Thymus (tissue), 14 donors: Measurements from ENCODE around the gene FMNL2. TPM values are rescaled to one million over a fixed set of nuclear protein-coding genes. Genes with fewer than 3 reads are reported as not detected.
A peak's percentile ranks its signal among the peaks of the same experiment; 100 is the strongest.

Experiments
- DNase-seq, 9 donors: peaks; one replicate each; pipeline ENCODE4 v3.0.0-alpha.2; 2013; ENCODE audit warnings: low spot score in 9 of 9, low read depth in 6 of 9, missing footprints in 1 of 9
- H3K27ac ChIP-seq, 2 donors: one replicate each; pipeline ENCODE4 v1.5.1; 2013; ENCODE audit warnings: control low read depth in 1 of 2, low read depth in 1 of 2, low read length in 1 of 2, mild to moderate bottlenecking in 1 of 2, moderate library complexity in 1 of 2
- H3K27me3 ChIP-seq, 2 donors: one replicate each; pipeline ENCODE4 v1.5.1; 2013; ENCODE audit warnings: low read length in 1 of 2; ENCODE audit not compliant: control insufficient read depth in 2 of 2, insufficient read depth in 1 of 2
- H3K36me3 ChIP-seq, 2 donors: one replicate each; pipeline ENCODE4 v1.5.1; 2013; ENCODE audit warnings: low read length in 1 of 2, mild to moderate bottlenecking in 1 of 2, moderate library complexity in 1 of 2; ENCODE audit not compliant: control insufficient read depth in 2 of 2, insufficient read depth in 2 of 2
- H3K4me1 ChIP-seq, 2 donors: one replicate each; pipeline ENCODE4 v1.5.1; 2013; ENCODE audit warnings: low read length in 2 of 2; ENCODE audit not compliant: control insufficient read depth in 2 of 2, insufficient read depth in 2 of 2
- H3K4me3 ChIP-seq, 2 donors: one replicate each; pipeline ENCODE4 v1.5.1; 2013; ENCODE audit warnings: low read length in 2 of 2, control low read depth in 1 of 2, mild to moderate bottlenecking in 1 of 2
- H3K9me3 ChIP-seq, 2 donors: one replicate each; pipeline ENCODE4 v1.5.1; 2013; ENCODE audit warnings: low read length in 1 of 2, mild to moderate bottlenecking in 1 of 2; ENCODE audit not compliant: control insufficient read depth in 2 of 2, insufficient read depth in 1 of 2
- WGBS: extraction: QIAGEN DNeasy Blood & Tissue Kit; methylation state at CpG from one replicate; pipeline ENCODE4 v1.1.7; 2013; 5-methylcytosine and 5-hydroxymethylcytosine counted together
- long read RNA-seq, 10 donors: transcript quantifications; one replicate each; lab custom pipeline, GENCODE V29; 2026
- polyA plus RNA-seq: library from polyadenylated mRNA; stranded (reverse); fragments of 200-250 nt; gene quantifications from one replicate; pipeline ENCODE4 v1.2.3, GENCODE V29; 2013
- total RNA-seq: library from RNA; stranded (reverse); fragments of 120-200 nt; gene quantifications from one replicate; pipeline ENCODE4 v1.2.4, GENCODE V29; 2013
- donor health status: healthy.

The FMNL2 gene
- total RNA-seq (18.9 TPM), polyA plus RNA-seq (61.3 TPM)
- long read RNA-seq, donor 1 = 0 reads
- long read RNA-seq, donor 2, full-length matches to known transcripts = 2 of 435 reads
- long read RNA-seq, donor 2, partial matches to known transcripts = 410 of 435 reads
- long read RNA-seq, donor 2, other reads (novel, unspliced or antisense) = 23 of 435 reads
- long read RNA-seq, donor 3, partial matches to known transcripts = 113 of 113 reads
- long read RNA-seq, donor 3, other reads (novel, unspliced or antisense) = 0 of 113 reads
- long read RNA-seq, donor 4, partial matches to known transcripts = 7 of 7 reads
- long read RNA-seq, donor 4, other reads (novel, unspliced or antisense) = 0 of 7 reads
- long read RNA-seq, donor 5, full-length matches to known transcripts = 2 of 181 reads
- long read RNA-seq, donor 5, partial matches to known transcripts = 174 of 181 reads
- long read RNA-seq, donor 5, other reads (novel, unspliced or antisense) = 5 of 181 reads
- long read RNA-seq, donor 6, partial matches to known transcripts = 7 of 8 reads
- long read RNA-seq, donor 6, other reads (novel, unspliced or antisense) = 0 of 8 reads
- long read RNA-seq, donor 7, partial matches to known transcripts = 112 of 123 reads
- long read RNA-seq, donor 7, other reads (novel, unspliced or antisense) = 11 of 123 reads
- long read RNA-seq, donor 8 = 0 reads
- long read RNA-seq, donor 9, full-length matches to known transcripts = 1 of 54 reads
- long read RNA-seq, donor 9, partial matches to known transcripts = 53 of 54 reads
- long read RNA-seq, donor 9, other reads (novel, unspliced or antisense) = 0 of 54 reads
- long read RNA-seq, donor 10 = 0 reads

DNA sequence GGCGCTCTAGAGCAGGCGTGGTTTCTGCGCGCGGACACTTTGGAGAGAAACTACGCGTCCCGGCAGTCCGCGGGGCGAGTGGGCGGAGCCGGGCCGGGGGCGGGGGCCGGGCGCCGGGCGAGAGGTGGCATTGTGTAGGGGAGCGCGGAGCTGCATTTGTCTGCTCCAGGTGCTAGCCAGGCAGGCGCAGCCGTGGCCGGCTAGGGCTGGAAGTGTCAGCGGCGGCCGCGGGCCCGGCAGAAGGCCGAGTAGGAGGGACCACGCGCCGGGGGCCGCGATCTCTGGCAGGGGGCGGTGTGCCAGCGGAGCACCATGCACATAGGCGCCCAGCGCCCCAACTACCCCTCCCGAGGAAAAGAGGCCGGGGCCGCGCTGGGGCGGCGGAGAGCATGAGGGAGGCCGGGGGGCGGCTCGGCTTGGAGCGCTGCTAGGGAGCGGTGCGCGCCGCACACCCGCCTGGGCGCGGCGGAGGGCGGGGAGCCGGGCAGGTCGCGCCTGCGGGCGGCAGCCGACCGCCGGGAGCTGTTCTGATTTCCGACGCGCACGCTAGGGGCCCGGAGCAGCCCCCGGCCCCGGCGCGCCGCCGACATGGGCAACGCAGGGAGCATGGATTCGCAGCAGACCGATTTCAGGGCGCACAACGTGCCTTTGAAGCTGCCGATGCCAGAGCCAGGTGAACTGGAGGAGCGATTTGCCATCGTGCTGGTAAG, at the start of gene FMNL2:
Gene FMNL2 (plus strand): TSS at position 159 of the 710 bp plus-strand sequence.
- H3K36me3 ChIP-seq = no peaks in the 10 kb centered on the region
- H3K4me1 ChIP-seq = peaks cover 0 to 3% of the 10 kb centered on the region in 2 donors
- H3K27ac ChIP-seq = peak within 1 kb of the TSS in 1 of 2 donors; percentile 75
- no peaks in the 10 kb centered on the region for H3K9me3 ChIP-seq
- H3K27me3 ChIP-seq = peaks cover 29 to 56% of the 10 kb centered on the region in 2 donors
- peak in 8 of 9 donors; percentile 20 to 76 (median 50) for DNase-seq
- peak within 1 kb of the TSS; percentile 50 to 68 for H3K4me3 ChIP-seq
- WGBS = under 1% methylated on average over 85 of the region's 85 CpGs

GRCh38 chr2:152292991-152293390, 42.0 kb upstream of the FMNL2 start:
- H3K9me3 ChIP-seq = no peaks in the 10 kb centered on the region
- no peaks in the 10 kb centered on the region for H3K4me1 ChIP-seq
- H3K4me3 ChIP-seq = no peak overlapping the region
- no peaks in the 10 kb centered on the region for H3K36me3 ChIP-seq
- H3K27me3 ChIP-seq = no peaks in the 10 kb centered on the region
- DNase-seq = no peak
- no peak overlapping the region for H3K27ac ChIP-seq

GRCh38 chr2:152297715-152298114, 37.3 kb upstream of the FMNL2 start:
- Histone ChIP-seq H3K27me3 (no peaks in the 10 kb centered on the region), H3K36me3 (no peaks in the 10 kb centered on the region), H3K4me3 (no peak overlapping the region), H3K9me3 (no peaks in the 10 kb centered on the region), H3K27ac (no peak overlapping the region), H3K4me1 (no peaks in the 10 kb centered on the region)
- 98% methylated on average over 2 of the region's 2 CpGs for WGBS
- DNase-seq = no peak

GRCh38 chr2:152298754-152299153, 36.2 kb upstream of the FMNL2 start:
- Histone ChIP-seq H3K27ac (no peak overlapping the region), H3K9me3 (no peaks in the 10 kb centered on the region), H3K4me1 (no peaks in the 10 kb centered on the region), H3K36me3 (no peaks in the 10 kb centered on the region), H3K27me3 (no peaks in the 10 kb centered on the region), H3K4me3 (no peak overlapping the region)
- no peak for DNase-seq
- WGBS = 89% methylated on average over 1 of the region's 1 CpG

DNA sequence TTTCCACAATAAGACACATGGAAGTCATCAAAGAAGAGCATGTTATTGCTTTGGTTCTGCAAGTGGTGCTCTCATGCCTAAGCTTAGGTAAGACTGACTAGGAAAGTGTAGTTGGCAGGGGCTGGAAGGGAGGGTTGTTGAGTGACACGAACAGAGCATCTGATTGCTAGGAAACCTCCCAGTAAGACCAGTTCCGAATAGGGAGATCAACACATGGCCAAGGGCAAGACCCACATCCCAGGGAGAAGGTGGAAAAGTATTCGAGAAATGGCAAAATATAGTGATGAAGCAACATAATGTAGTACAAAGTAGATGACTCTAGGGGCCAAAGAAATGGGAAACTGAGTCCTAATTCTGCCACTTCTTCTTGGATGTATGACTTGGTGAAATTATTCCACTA, 33.8 kb upstream of the FMNL2 start:
- Histone ChIP-seq H3K4me3 (no peak overlapping the region), H3K27ac (no peak overlapping the region), H3K9me3 (no peaks in the 10 kb centered on the region), H3K4me1 (no peaks in the 10 kb centered on the region), H3K27me3 (no peaks in the 10 kb centered on the region), H3K36me3 (no peaks in the 10 kb centered on the region)
- DNase-seq = no peak
- 95% methylated on average over 3 of the region's 3 CpGs for WGBS

GRCh38 chr2:152303951-152304350, 31.0 kb upstream of the FMNL2 start:
- WGBS = 92% methylated on average over 2 of the region's 2 CpGs

GRCh38 chr2:152304836-152305235, 30.1 kb upstream of the FMNL2 start:
- Histone ChIP-seq H3K4me1 (no peaks in the 10 kb centered on the region), H3K4me3 (no peak overlapping the region), H3K9me3 (no peaks in the 10 kb centered on the region), H3K27me3 (no peaks in the 10 kb centered on the region), H3K27ac (no peak overlapping the region), H3K36me3 (no peaks in the 10 kb centered on the region)
- DNase-seq = no peak
- 98% methylated on average over 1 of the region's 1 CpG for whole genome bisulfite sequencing

More at GRCh38 chr2:152303951-152304350, 31.0 kb upstream of the FMNL2 start:
- Histone ChIP-seq H3K4me1 (no peaks in the 10 kb centered on the region), H3K36me3 (no peaks in the 10 kb centered on the region), H3K4me3 (no peak overlapping the region), H3K9me3 (no peaks in the 10 kb centered on the region), H3K27me3 (no peaks in the 10 kb centered on the region), H3K27ac (no peak overlapping the region)
- no peak for DNase-seq

DNA sequence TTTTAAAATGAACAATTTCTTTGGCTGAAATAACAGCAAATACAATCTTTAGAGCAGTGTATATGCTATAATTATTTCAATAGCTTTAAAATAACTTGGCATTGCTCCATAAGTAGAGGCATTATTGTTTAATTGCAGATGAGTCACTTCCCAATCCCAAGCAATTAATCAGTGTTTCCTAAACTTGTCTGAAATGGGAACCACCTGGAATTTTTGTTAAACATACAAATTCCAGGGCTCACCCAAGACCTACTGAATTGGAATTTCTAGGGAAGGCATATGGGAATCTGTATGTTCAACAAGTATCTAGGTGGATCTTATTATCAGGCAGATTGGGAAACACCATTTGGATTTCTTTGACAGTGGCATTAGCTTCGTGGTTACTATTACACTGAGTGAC, 27.1 kb upstream of the FMNL2 start:
- Histone ChIP-seq H3K4me3 (no peak overlapping the region), H3K36me3 (no peaks in the 10 kb centered on the region), H3K27ac (no peak overlapping the region), H3K27me3 (no peaks in the 10 kb centered on the region), H3K9me3 (no peaks in the 10 kb centered on the region), H3K4me1 (no peaks in the 10 kb centered on the region)
- WGBS = 84% methylated on average over 1 of the region's 1 CpG
- DNase-seq = no peak
